Activated CD4-positive, CD25-positive, alpha-beta regulatory T cell treated with anti-CD3 and anti-CD28 coated beads, Interleukin-2, amount 50 U/mL, for 24 hours (primary cell): ENCODE results near the gene BIRC3.
A peak's percentile ranks its signal among the peaks of the same experiment; 100 is the strongest.

ENCODE experiments used
- ATAC-seq, 2 donors: fragments of 150-1000 bp; cut with Tn5 transposase; one replicate each; pipeline ENCODE4 v1.10.0; 2021; ENCODE audit warnings: mild to moderate bottlenecking in 1 of 2, moderate library complexity in 1 of 2

BIRC3 gene

GRCh38 chr11:102377891-102378290 lies 60.6 kb downstream of the BIRC3 start:
- ATAC-seq, result no peak

- peak in 1 of 2 donors; percentile 55 for ATAC-seq
These were observed 61.5 kb downstream of the BIRC3 start for GRCh38 chr11:102378818-102379217.

DNA sequence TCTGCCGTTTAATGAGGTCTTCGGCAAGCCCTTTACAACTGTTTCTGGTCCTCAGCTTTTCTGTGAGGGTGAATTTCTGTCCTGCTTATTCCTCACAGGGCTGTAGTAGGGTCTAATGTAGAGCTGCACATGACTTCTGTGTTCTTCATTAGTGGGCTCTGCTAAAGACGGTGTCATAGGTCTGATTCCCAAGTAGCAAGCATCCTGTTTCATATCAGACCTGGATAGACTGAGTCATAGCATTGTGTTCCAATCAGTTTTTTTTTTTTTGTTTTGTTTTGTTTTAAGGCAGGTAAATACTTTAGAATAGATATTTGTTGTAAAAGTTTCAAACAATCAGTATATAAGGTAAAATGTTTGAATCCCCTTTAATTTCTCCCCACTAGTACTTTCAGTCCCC lies 65.1 kb downstream of the BIRC3 start:
- ATAC-seq, result no peak

- ATAC-seq, result no peak
These were observed 66.6 kb downstream of the BIRC3 start for GRCh38 chr11:102383839-102384238.

DNA sequence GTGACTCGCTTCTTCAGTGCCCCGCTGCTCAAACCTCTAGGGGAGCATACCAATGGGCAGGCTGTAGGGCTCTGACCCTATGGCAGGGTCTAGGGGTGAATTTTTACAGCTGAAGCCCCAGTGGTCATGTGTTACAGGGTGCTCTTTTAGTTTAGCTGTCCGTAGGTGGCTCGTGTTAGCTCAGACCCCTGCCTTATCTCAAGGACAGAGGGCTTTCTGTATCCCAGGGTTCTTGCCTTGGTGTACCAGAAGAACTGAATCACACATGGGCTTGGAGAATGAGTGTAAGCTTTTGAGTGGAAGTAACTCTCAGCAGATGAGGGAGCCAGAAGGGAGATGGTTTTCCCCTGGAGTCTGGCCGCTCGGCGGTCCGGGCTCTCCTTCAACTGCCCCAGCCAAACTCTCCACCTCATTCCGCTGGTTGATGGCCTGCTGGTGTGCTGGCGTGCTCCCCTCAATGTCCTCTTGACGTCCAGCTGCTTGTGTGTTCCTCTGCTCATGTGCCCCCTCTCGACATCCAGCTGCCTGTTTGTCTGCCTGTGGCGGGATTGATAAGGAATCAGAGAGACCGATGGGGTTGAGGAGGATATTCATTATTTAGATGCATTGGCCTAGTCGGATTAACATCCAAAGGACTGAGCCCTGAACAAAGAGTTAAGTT lies 67.3 kb downstream of the BIRC3 start:
- no peak for ATAC-seq

GRCh38 chr11:102385085-102386007 lies 68.1 kb downstream of the BIRC3 start:
- ATAC-seq, result no peak

DNA sequence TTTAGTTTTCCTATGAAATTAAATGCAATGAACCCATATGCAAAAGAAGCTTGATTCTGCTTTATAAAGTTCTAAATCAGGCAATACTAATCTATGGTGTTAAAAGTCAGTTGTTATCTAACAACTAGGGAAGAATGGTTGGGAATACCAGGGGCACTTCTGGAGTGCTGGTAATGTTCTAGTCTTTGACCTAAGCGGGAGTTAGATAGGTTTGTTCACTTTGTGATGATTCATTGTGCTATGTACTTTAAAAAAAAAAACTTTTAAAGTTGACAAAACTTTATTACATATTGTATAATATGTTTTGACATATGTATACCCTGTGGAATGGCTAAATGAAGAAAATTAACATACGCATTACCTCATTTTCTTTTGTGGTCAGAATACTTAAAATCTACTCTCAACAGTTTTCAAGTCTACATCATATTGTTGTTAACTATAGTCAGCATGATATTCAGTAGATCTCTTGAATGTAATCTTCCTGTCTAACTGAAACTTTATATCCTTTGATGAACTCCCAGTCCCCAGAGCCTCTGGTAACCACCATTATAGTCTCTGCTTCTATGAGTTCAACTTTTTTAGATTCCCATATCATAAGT lies 69.0 kb downstream of the BIRC3 start:
- ATAC-seq, result peak in 1 of 2 donors; percentile 39

DNA sequence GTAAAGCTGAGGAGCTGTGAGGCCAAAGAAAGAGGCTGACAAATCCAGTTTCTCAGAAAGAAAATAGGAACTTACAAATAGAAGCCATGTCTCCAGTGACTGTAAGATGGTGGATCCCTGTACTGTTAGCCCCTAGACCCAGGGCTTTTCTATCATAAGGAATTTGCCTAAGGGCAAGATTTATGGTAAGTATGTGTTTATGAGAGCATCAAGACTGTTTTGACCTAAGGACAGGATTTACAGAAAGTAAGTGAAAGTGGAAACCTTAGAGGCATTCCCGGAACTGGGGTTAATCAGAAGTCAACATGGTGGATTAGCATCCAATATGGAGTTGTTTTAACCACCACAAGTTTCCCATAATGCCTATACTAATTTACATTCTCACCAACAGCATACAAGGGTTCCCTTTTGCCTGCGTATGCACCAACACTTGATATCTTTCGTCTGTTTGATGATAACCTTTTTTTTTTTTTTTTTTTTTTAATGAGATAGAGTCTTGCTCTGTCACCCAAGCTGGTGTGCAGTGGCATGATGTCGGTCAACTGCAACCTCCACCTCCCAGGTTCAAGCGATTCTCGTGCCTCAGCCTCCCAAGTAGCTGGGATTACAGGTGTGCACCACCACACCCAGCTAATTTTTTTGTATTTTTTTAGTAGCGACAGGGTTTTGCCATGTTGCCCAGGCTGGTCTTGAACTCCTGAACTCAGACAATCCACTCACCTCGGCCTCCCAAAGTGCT lies 69.9 kb downstream of the BIRC3 start:
- ATAC-seq, result no peak
